ENCODE measurements around the gene ARHGAP10.

The ARHGAP10 gene

DNA sequence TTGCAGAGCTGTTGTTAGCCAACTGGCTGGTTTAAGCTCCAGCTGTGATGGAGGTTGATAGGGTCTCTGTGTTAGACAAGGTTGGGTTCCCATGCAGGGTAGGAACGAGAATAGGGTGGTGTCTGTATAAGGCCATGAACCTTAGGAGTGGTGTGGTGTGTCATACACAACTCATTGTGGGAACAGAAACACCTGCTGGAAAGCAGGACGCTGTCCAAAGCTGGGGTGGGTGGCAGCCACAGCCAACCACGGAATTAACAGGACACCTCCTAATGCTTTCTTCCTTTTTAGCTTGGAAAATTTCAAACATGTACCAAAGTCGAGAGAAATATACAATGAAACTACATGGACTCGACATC, 94.4 kb downstream of the ARHGAP10 start:
- DNase-seq (ENCODE audit: low spot score) = no peak

DNA sequence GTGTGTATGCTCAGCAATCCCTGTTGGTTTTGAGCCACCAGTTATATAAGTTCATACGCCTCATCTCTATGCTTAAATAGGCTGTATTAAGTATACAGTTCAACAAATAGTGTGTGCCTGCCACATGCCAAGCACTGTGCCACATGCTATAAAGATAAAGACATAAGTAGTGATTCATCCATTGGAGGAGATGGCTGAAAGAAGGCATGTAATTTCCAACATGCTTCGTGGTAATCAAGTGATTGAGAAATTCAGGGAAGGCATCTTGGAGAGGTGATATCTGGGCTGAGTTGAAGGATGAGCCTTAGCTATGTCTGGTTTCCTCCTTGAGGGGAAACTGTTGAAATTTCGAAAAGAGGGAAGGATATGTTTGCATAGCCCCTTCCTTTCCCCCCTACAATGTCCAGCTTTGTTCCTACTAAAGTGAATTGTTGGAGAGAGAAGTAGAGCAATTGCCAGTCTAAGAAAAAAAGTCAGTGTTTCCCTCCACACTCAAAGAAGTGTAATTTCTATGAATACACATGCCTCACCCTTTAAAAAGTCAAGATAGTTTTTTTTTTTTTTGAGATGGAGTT, 96.5 kb downstream of the ARHGAP10 start:
- DNase-seq (ENCODE audit: low spot score) = no peak

DNA sequence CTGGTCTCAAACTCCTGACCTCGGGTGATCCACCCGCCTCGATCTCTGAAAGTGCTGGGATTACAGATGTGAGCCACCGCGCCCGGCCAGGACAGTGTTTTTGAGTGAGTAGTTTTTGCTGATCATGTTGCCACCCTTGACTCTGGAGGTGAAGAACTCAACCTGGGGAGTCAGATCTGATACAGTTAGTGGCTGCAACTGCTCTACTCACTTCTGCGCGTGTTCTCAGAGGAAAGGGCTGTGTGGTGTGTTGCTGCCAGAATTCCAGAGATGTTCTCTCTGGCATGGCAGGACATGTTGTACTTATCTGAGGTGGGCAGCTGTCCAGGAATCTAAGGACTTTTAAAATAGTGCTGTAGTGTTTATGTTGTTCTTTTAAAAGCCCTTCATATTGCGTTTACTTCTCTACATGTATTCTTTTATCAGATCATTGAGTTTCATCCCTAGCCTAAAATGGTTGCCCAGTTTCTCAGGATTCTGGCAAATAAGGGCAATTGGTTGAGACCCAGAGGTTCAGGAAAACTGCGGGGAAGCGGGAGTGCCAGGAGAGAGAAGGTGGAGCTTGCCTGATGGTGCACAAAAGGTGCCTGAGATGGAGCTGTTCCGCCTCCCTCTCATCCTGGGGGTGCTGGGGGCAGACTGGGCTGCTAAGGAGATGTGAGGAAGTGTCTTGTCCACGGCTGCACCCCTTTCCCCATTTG, 97.7 kb downstream of the ARHGAP10 start:
- no peak for DNase-seq (ENCODE audit: low spot score)

DNA sequence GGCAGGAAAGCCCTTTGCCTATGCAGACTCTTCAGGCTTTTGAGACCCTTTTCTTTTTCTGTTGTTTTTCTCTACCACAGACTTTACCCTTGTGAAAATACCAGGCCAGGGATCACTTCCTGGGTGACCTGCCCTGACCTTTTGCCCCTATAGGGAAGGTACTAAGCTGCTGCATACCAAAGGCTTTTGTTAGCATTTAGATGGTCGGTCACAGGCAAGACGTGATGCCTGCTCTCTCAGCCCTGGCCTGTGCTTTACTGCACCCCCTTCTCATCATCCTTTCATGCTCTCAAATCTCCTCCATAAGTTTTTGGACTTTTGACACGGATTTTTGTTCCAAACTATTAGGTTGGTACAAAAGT, 98.2 kb downstream of the ARHGAP10 start:
- DNase-seq (ENCODE audit: low spot score) = no peak

- no peak for DNase-seq (ENCODE audit: low spot score)
Observed at GRCh38 chr4:147830987-147831386, 99.1 kb downstream of the ARHGAP10 start.

GRCh38 chr4:147831551-147832171, 99.8 kb downstream of the ARHGAP10 start:
- DNase-seq (ENCODE audit: low spot score) = no peak

DNA sequence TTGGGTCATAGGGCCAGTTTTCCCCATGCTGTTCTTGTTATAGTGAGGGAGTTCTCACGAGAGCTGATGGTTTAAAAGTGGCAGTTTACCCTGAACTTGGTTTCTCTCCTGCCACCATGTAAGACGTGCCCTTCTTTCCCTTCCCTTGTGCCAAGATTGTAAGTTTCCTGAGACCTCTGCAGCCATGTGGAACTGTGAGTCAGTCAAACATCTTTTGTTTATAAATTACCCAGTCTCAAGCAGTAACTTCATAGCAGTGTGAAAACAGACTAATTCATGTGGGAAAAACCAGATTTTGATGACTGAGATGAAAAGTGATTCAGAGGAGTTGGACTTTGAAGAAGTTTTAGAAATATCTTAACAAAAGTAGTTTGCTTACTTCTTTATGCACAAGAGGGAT, 101.4 kb downstream of the ARHGAP10 start:
- no peak for DNase-seq (ENCODE audit: low spot score)

GRCh38 chr4:147833741-147834140, 101.9 kb downstream of the ARHGAP10 start:
- DNase-seq (ENCODE audit: low spot score) = no peak

DNA sequence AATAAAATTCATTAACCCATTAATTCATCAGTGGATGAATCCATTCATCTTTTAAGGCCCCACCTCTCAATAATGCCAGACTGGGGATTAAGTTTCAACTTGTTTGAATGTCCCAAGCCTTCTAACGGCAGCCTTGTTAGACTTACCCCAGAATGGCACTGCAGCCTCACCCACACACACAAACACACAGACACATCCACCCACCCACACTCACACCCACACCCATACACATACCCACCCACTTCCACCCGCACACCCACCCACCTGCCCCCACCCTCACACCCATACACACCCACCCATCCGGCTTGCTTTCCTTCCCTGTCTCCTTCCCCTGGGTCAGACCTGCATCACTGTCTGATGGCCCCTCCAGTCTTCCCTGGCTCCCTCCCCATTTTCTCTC, 102.6 kb downstream of the ARHGAP10 start:
- DNase-seq (ENCODE audit: low spot score) = no peak

- DNase-seq (ENCODE audit: low spot score) = no peak
Observed at GRCh38 chr4:147836807-147837206, 104.9 kb downstream of the ARHGAP10 start.

- peak; percentile 29 for DNase-seq (ENCODE audit: low spot score)
Observed at GRCh38 chr4:147837435-147837834, 105.5 kb downstream of the ARHGAP10 start.

DNA sequence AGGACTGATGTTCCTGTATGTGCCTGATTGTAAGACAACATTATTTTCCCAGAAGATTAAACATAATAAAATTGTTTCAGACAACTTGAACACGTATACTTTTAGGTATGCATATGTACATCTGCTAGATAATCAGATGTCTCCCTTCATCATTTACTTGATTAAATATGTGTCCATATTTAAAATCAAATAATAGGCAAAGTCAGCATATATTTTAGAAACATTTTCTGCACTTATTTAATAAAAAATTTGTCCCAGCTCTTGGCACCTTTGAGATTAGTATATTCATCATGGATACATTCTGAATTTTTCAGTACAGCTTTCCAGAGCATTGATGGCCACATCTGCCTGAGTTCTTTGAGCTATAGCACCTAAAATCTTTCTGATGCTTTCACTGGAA, 106.0 kb downstream of the ARHGAP10 start:
- no peak for DNase-seq (ENCODE audit: low spot score)

- no peak for DNase-seq (ENCODE audit: low spot score)
Observed at GRCh38 chr4:147839200-147839599, 107.3 kb downstream of the ARHGAP10 start.

GRCh38 chr4:147839663-147840062, 107.8 kb downstream of the ARHGAP10 start:
- no peak for DNase-seq (ENCODE audit: low spot score)

- no peak for DNase-seq (ENCODE audit: low spot score)
Observed at GRCh38 chr4:147840838-147841738, 109.2 kb downstream of the ARHGAP10 start.

GRCh38 chr4:147842573-147842972, 110.7 kb downstream of the ARHGAP10 start:
- no peak for DNase-seq (ENCODE audit: low spot score)

DNA sequence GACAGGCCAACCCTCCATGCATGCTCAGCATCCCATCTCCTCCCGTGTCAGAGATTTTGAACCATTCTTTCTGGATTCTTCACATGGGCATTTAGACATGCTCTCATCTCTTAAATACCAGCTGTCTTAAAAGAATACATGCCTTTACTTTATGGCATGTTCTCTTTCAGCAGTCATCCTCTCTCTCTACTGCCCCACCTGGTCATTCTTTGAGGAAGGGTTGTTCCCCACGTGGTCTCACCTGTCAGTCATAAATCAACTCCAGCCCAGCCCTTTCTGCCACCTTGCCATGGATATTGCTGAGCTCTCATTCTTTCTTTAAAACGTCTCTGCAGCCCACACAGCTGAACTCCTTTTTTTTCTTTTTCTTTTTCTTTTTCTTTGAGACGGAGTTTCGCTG, 111.3 kb downstream of the ARHGAP10 start:
- no peak for DNase-seq (ENCODE audit: low spot score)

GRCh38 chr4:147844781-147845180, 112.9 kb downstream of the ARHGAP10 start:
- no peak for DNase-seq (ENCODE audit: low spot score)

- no peak for DNase-seq (ENCODE audit: low spot score)
Observed at GRCh38 chr4:147846318-147847155, 114.6 kb downstream of the ARHGAP10 start.

DNA sequence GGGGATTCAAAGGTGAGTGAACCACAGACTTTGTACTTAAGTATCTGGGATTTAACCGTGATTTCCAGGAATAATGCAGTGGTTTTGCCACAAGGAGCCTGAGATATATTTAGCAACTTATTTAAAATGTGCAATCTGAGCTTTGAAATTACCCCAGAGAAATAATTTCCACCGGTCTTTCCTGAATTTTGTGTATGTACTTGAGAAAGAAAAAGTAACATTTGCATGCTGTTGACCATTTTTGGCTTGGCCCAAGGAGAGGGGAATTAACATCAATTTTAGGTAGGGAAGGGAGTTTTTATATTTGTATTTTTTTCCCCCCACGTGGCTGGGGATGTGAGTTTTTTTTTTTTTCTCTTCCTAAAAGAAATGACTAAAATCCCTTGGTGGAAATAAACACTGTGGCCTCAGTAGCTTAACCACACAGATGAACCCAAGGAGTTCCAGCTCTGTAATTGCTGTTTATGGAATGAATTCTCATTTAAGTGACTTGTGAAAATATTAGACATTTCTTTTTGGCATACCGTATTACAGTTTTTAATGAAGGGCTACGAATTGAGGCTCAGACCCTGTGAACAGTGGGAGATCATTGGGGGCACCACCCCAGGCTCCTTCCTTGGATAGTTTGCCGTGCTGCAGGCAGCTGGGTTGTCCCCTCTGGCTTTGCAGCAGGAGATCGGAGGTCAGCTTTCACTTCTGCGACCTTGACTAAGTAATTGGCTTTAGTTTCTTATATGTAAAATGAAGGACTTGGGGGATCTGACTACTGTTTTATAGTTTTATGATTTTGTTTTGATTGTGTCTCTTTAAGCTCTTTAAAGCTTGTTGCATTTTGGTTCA, 116.1 kb downstream of the ARHGAP10 start:
- no peak for DNase-seq (ENCODE audit: low spot score)

GRCh38 chr4:147848634-147849033, 116.7 kb downstream of the ARHGAP10 start:
- DNase-seq (ENCODE audit: low spot score) = no peak

Measured in cerebellar cortex (tissue), 1 donor.